GM18511 (cell line): Measurements from ENCODE around the gene SH3GLB2.

ENCODE experiments used
- ATAC-seq: cut with Tn5 transposase; IDR thresholded peaks from one replicate; pipeline ENCODE4 v1.9.1; 2021; ENCODE audit warnings: mild to moderate bottlenecking, moderate library complexity; ENCODE audit not compliant: unreplicated experiment

SH3GLB2 gene

GRCh38 chr9:129028192-129028966 is at the start of gene SH3GLB2:
Gene SH3GLB2 (minus strand): TSS chr9:129028331. CDS start chr9:129028154, 177 bp downstream.
- ATAC-seq, result peak; percentile 77

GRCh38 chr9:129077236-129077635 is 49.1 kb upstream of the SH3GLB2 start:
- no peak for ATAC-seq

- no peak for ATAC-seq
Measured at GRCh38 chr9:129076640-129077037, 48.5 kb upstream of the SH3GLB2 start.

GRCh38 chr9:129075996-129076639 is 48.0 kb upstream of the SH3GLB2 start:
- no peak for ATAC-seq

- ATAC-seq, result no peak
Measured at GRCh38 chr9:129074106-129074505, 46.0 kb upstream of the SH3GLB2 start.

GRCh38 chr9:129073404-129073803 is 45.3 kb upstream of the SH3GLB2 start:
- no peak for ATAC-seq

GRCh38 chr9:129072171-129072570 is 44.0 kb upstream of the SH3GLB2 start:
- no peak for ATAC-seq

GRCh38 chr9:129071526-129072126 is 43.5 kb upstream of the SH3GLB2 start:
- no peak for ATAC-seq

GRCh38 chr9:129070696-129071525 is 42.8 kb upstream of the SH3GLB2 start:
- no peak for ATAC-seq

- ATAC-seq, result no peak
Measured at GRCh38 chr9:129069862-129070641, 41.9 kb upstream of the SH3GLB2 start.

GRCh38 chr9:129068990-129069861 is 41.1 kb upstream of the SH3GLB2 start:
- ATAC-seq, result peak; percentile 68

GRCh38 chr9:129068110-129068509 is 40.0 kb upstream of the SH3GLB2 start:
- no peak for ATAC-seq

- no peak for ATAC-seq
Measured at GRCh38 chr9:129064499-129064908, 36.4 kb upstream of the SH3GLB2 start.

- no peak for ATAC-seq
Measured at GRCh38 chr9:129063061-129063460, 34.9 kb upstream of the SH3GLB2 start.

GRCh38 chr9:129060991-129061390 is 32.9 kb upstream of the SH3GLB2 start:
- ATAC-seq, result no peak

GRCh38 chr9:129059796-129060785 is 32.0 kb upstream of the SH3GLB2 start:
- ATAC-seq, result no peak

- no peak for ATAC-seq
Measured at GRCh38 chr9:129058965-129059795, 31.0 kb upstream of the SH3GLB2 start.
